Epithelial cell of esophagus (primary cell): ENCODE results near the gene SSR1.
"Not testable (repeated sequence)": the region's sequence is repeated elsewhere in the genome, so short reads cannot be mapped to it uniquely, and the experiment has no call there.

Experiments used
- DNase-seq: peaks from one replicate; pipeline ENCODE4 v3.0.0; 2010; ENCODE audit warnings: low read depth
- H3K4me3 ChIP-seq: 2 replicates; pipeline ENCODE4 v1.5.1; 2011; ENCODE audit warnings: mild to moderate bottlenecking, low read length, control low read depth
- TF ChIP-seq, protein P1 (sequence below): IDR thresholded peaks from 2 replicates; pipeline ENCODE4 v1.5.1; 2011; ENCODE audit warnings: low read depth, mild to moderate bottlenecking, low read length, control low read depth, inconsistent platforms; ENCODE audit not compliant: insufficient read depth; ENCODE audit errors: missing control alignments

Gene SSR1

DNA sequence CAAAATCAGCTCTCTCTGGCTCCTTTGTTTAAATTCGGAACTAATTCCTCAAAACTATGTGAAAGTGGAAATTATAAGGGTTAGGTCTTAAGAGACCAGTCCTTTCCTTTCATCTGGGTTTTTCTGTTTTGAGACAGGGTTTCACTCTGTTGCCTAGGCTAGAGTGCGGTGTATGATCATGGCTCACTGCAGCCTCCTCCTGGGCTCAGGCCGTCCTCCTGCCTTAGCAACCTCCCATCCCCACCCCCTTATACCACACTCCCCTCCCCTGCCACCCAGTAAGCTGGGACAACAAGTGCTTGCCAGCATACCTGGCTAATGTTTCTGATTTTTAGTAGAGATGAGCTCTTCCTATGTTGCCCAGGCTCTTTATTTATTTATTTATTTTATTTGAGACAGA is 12.8 kb upstream of the SSR1 start:
- TF ChIP-seq, protein P1, sequence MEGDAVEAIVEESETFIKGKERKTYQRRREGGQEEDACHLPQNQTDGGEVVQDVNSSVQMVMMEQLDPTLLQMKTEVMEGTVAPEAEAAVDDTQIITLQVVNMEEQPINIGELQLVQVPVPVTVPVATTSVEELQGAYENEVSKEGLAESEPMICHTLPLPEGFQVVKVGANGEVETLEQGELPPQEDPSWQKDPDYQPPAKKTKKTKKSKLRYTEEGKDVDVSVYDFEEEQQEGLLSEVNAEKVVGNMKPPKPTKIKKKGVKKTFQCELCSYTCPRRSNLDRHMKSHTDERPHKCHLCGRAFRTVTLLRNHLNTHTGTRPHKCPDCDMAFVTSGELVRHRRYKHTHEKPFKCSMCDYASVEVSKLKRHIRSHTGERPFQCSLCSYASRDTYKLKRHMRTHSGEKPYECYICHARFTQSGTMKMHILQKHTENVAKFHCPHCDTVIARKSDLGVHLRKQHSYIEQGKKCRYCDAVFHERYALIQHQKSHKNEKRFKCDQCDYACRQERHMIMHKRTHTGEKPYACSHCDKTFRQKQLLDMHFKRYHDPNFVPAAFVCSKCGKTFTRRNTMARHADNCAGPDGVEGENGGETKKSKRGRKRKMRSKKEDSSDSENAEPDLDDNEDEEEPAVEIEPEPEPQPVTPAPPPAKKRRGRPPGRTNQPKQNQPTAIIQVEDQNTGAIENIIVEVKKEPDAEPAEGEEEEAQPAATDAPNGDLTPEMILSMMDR, result no peak
- H3K4me3 ChIP-seq, result no peak overlapping the region
- DNase-seq, result no peak

DNA sequence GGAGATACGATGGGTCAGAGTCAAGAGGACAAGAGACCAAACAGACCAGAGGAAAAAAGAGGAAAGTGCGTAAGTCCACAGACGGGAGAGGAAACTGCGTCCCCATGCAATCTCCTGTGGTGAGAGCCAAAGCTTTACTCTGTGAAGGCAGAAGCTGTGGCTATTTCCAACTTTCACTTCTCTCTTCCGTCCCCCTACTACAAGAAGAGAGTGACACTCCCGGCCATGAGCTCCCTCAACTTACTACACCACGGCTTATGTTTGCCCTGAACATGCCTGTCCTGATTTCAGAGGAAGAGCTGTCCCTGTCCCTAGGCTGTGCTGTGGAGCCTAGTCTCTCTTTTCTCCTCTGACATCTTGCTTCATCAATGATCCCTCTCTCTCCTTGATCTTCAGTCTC is 11.5 kb upstream of the SSR1 start:
- TF ChIP-seq, protein P1, result no peak
- H3K4me3 ChIP-seq, result no peak overlapping the region
- DNase-seq, result no peak

DNA sequence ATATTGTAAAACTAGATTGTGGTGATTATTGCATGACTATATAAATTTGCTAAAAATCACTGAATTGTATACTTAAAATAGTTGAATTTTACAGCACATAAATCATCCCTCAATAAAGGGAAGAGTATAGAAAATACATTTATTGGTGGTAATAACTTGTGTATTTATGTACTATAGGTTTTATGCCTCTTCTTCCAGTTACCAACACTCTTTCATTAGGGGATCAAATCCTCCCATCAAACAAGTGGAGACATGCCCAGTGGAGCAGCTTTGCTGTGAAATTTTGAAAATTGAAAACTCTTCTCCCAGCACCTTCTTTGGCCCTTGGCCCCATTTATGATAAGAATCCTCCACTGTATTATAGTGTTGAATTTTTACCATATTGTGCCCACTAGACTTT is 10.1 kb upstream of the SSR1 start:
- H3K4me3 ChIP-seq, result no peak overlapping the region
- TF ChIP-seq, protein P1, result no peak
- peak; percentile 39 for DNase-seq

DNA sequence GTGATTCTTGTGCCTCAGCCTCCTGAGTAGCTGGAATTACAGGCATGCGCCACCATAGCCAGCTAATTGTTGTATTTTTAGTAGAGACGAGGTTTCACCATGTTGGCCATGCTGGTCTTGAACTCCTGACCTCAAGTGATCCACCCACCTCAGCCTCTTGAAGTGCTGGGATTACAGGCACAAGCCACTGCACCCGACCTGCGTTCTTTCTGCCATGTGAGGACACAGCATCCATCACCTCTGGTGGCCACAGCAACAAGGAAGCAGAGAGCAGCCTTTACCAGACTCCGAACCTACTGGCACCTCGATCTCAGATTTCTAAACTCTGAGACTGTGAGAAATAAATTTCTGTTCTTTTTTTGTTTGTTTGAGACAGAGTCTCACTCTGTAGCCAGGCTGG is 8.9 kb upstream of the SSR1 start:
- not testable (repeated sequence) for DNase-seq, H3K4me3 ChIP-seq

DNA sequence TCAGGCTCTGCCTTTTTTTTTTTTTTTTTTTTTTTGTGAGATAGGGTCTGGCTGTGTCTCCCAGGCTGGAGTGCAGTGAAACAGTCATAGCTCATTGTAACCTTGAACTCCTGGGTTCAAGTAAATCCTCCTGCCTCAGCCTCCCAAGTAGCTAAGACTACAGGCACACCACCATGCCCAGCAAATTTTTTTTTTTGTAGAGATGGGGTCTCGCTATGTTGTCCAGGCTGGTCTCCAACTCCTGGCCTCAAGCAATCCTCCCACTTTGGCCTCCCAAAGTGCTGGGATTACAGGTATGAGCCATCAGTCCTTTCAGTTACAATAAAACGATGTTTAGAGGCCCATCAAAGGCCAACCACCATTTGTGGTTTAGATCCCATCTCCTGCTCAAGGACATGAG is 6.4 kb upstream of the SSR1 start:
- not testable (repeated sequence) for H3K4me3 ChIP-seq, DNase-seq

DNA sequence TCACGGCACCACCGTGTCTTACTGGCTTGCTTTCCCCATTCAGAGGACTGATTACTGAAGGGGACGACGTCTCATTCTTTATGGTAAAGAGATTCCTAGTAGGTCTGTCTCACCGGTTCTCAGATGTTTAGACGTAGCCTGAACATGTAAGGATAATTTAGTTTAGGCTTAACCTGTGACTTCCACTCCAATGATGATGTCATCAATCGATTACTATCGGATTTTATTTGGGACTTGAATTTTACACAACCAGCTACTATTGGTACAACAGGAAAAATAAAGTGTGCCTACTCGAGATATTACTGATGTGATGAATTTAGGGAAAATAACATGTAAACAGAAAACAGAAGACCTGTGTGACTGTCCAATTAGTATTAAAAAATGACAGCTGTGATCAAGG is 4.5 kb upstream of the SSR1 start:
- TF ChIP-seq, protein P1, result no peak
- DNase-seq, result no peak
- H3K4me3 ChIP-seq, result no peak overlapping the region

DNA sequence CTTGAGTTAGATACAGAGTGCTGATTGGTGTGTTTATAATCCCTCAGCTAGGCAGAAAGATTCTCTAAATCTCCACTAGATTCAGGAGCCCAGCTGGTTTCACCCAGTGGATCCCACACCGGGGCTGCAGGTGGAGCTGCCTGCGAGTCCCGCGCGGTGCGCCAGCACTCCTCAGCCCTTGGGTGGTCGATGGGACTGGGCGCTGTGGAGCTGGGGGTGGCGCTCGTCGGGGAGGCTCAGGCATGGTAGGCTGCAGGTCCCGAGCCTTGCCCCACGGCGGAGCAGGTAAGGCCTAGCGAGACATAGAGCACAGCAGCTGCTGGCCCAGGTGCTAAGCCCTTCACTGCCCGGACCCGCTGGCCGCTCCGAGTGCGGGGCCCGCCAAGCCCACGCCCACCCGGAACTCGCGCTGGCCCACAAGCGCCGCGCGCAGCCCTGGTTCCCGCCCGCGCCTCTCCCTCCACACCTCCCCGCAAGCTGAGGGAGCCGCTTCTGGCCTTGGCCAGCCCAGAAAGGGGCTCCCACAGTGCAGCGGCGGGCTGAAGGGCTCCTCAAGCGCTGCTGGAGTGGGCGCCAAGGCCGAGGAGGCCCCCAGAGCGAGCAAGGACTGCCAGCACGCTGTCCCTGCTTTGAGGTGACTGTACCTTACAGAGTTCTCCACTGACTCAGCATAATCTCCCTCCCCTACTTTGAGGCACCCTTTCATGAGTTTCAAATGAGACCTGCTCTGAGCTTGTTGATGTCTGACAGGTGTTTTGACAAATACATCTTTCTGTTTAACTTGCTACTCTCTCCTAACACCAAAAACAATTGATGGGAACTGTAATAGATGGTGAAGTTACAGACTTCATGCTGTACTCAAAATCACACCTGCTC is 3.9 kb upstream of the SSR1 start:
- H3K4me3 ChIP-seq, result no peak overlapping the region
- no peak for DNase-seq
- TF ChIP-seq, protein P1, result no peak

DNA sequence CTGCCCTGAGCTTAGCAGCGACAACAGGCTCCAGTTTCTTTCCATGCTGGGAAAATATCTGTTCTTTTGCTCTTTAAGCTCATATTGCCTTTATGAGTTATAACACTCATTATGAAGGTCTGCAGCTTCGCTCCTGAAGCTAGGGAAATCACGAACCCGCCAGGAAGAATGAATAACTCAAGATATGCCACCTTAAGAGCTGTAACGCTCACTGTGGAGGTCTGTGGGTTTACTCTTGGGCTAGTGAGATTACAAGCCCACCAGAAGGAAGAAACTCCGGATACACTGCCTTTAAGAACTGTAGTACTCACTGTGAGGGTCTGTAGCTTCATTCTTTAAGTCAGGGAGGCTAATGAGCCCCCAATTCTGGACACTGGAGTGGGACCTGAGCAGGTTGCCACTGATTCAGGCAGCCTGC is 3.0 kb upstream of the SSR1 start:
- no peak for DNase-seq
- TF ChIP-seq, protein P1, result no peak
- no peak overlapping the region for H3K4me3 ChIP-seq

DNA sequence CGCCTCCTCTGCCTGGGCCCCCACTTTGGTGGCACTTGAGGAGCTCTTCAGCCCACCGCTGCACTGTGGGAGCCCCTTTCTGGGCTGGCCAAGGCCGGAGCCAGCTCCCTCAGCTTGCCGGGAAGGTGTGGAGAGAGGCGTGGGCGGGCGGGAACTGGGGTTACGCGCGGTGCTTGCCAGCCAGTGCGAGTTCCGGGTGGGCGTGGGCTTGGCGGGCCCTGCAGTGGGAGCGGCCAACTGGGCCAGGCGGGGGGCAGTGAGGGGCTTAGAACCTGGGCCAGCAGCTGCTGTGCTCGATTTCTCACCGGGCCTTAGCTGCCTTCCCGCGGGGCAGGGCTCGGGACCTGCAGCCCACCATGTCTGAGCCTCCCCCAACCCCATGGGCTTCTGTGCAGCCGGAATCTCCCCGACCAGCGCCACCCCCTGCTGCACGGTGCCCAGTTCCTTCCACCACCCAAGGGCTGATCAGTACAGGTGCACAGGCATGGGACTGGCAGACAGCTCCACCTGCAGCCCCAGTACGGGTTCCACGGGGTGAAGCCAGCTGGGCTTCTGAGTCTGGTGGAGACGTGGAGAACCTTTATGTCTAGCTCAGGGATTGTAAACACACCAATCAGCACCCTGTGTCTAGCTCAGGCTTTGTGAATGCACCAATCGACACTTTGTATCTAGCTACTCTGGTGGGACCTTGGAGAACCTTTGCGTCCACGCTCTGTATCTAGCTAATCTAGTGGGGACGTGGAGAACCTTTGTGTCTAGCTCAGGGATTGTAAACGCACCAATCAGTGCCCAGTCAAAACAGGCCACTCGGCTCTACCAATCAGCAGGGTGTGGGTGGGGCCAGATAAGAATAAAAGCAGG is 2.3 kb upstream of the SSR1 start:
- not testable (repeated sequence) for DNase-seq, H3K4me3 ChIP-seq
